ENCODE data around the gene PAM.
"Not testable (repeated sequence)": the region's sequence is repeated elsewhere in the genome, so short reads cannot be mapped to it uniquely, and the experiment has no call there.

Gene PAM

GRCh38 chr5:102754767-102755431, at the start of gene PAM:
Gene PAM, plus strand, starts transcription at chr5:102755305. Its CDS starts 110,891 bp downstream, at chr5:102866196.
- DNase-seq = peak; percentile 63

DNA sequence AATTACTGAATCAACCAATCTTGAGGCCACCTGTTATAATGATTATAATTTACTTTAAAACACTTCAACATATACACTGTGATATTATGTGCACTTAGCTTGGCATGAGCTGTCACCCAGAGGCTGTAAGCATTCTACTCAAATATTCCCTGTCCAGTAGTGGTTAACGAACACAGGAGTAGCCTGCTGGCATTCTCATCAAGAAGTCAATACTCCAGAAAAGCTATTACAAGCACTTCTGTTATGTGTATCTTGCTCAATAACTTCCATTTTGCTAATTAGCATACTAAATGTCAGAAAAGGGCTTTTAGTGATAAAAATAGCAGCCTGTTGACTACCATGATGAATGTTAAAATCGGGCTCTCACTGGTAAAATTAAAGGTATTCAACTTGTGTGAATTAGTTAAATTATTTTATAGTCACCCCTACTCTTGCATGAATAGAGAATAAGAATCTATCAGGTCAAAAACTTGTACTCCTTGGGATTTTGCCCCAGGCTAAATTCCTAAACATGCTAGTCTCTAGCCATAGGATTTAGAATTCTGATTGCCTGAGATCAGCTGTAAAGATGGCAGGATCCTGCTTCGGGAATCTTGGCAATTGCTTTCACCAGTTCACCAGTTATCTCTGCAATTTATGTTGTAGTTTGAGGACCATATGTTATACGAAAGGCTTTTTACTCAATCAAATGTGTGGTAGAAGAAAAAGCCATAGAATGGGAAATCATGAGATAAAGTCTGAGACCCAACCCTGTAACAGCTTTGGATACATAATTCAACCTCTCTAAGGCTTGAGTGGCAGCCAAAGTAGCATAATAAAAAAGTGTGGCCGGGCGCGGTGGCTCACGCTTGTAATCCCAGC, 43.4 kb upstream of the PAM start:
- peak; percentile 7 for DNase-seq

- no peak for DNase-seq
Measured at GRCh38 chr5:102713278-102713677, 41.8 kb upstream of the PAM start.

GRCh38 chr5:102713682-102714231, 41.3 kb upstream of the PAM start:
- no peak for DNase-seq

- DNase-seq = peak; percentile 19
Measured at GRCh38 chr5:102715082-102715807, 39.9 kb upstream of the PAM start.

DNA sequence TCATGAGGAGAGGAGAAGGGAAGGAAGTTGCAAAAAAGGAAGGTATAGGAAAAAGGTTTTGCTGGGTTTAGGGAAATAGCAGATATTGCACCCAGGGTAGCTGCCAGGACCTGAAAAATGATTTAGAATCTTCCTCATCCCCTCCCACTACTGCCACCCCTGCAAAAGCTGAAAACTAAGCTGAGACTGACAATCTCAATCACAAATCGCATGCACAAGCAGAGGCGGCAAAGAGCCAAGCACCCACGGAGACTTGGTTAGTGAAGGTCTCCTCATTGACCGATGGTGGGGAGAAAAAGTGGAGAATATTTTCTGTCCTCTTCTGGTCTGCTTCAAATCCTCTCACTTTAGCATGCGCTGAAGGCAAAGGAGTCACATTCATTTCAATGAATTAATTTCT, 39.1 kb upstream of the PAM start:
- no peak for DNase-seq

DNA sequence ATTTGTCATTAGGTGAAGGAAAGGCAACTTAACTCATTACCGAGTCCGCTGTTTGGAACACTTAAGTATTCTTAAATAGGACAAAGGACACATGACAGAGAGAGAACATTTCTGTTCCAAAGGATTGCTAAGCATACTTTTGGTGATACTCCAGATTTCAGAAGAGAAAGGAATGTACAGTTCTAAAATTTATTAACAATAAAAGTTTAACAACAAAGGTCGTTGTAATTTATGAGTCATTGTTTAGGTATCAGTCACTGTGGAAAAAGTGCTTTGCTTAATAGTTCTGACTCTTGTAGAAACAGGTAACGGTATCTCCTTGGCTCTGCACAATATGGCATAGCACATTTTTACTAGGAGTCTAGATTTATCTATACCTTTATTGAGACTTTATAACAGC, 36.3 kb upstream of the PAM start:
- DNase-seq = no peak

- DNase-seq = no peak
Measured at GRCh38 chr5:102719886-102720285, 35.2 kb upstream of the PAM start.

- DNase-seq = no peak
Measured at GRCh38 chr5:102720969-102721368, 34.1 kb upstream of the PAM start.

- no peak for DNase-seq
Measured at GRCh38 chr5:102722931-102723330, 32.2 kb upstream of the PAM start.

GRCh38 chr5:102731693-102732092, 23.4 kb upstream of the PAM start:
- DNase-seq = no peak

- DNase-seq = no peak
Measured at GRCh38 chr5:102733534-102733933, 21.6 kb upstream of the PAM start.

- no peak for DNase-seq
Measured at GRCh38 chr5:102737161-102737560, 17.9 kb upstream of the PAM start.

DNA sequence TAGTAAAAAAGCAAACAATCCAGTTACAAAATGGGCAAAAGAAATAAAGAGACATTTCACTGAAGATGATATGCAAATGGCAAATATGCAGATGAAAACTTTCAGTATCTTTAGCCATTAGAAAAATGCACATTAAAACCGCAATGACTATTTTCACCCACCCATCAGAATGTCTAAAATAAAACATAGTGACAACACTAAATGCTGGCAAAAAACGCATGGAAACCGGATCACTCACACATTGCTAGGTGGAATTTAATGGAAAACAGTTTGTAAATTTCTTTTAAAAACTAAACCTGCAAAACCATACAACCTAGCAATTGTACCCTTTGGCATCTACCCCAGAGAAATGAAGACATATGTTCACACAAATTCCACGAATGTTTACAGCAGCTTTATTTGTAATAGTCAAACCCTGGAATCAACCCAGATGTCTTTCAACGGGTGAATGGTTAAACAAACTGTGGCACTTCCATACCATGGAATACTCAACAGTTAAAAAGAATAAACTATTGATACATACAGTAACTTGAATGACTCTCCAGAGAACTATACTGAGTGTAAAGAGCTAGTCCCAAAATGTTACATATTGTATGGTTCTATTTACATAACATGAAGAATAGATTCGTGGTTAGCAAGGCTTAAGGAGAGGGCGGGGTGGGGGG, 17.2 kb upstream of the PAM start:
- DNase-seq = no peak

DNA sequence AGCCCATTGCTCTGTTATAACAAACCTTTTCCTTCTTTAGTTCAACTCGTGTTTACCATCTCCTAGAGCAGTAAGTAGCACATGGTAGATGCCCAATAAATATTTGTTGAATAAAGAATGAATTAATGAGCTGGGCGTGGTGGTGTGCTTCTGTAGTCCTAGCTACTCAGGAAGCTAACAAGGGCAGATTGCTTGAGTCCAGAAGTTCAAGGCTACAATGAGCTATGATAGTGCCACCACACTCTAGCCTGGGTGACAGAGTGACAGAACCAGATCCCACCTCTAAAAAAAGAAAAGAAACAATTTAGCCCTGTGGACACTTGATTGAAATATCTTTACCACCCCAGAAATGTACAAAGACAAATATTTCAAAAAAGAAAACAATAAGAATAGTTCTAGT, 14.6 kb upstream of the PAM start:
- DNase-seq = no peak

GRCh38 chr5:102742215-102742614, 12.9 kb upstream of the PAM start:
- DNase-seq = no peak

DNA sequence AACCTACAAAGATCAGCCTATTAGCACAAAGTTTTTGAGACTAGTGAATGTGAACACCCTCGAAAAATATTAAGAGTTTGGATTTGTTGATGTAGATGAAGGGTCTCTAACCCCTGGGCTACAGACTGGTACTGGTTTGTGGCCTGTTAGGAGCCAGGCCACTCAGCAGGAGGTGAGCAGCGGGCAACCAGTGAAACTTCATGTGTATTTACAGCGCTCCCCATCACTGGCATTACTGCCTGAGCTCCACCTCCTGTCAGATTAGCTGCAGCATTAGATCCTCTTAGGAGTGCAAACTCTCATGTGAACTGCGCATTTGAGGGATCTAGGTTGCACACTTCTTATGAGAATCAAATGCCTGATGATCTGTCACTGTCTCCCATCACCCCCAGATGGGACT, 11.2 kb upstream of the PAM start:
- DNase-seq = no peak

DNA sequence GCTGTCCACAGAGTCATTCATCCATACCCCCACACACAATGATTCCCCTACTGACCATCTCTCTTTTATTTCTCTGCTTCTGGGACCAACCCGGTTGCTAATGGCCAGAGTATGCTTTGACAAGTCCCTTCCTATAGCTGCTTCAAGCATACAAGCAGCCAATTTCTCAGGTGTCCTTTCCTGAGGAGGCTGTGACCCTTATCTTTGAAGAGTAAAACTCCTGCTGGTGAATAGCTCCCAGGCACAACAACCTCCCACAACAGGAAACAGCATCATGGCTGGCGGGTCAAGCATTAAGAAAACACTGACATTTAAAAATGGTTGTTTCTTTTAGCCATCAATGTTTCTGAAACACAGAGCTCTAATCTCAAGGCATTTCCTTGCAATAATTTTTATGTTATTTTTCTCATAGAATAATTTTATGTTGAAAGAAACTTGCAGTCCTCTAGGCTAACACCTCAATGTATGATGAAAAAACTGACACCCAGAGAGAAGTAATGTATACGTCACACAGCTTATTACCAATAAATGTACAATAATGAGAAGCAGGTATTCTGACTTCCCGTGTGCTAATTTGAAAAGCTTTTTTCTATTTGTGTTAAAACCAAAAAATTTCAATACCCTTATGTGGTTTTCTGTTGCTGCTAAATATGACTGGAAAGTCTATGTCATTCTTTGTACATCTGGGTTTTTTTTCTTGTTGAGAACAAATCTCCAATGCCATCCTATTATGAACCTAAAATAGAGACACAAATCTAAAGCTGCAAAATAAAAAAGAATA, 7.5 kb upstream of the PAM start:
- DNase-seq = no peak

DNA sequence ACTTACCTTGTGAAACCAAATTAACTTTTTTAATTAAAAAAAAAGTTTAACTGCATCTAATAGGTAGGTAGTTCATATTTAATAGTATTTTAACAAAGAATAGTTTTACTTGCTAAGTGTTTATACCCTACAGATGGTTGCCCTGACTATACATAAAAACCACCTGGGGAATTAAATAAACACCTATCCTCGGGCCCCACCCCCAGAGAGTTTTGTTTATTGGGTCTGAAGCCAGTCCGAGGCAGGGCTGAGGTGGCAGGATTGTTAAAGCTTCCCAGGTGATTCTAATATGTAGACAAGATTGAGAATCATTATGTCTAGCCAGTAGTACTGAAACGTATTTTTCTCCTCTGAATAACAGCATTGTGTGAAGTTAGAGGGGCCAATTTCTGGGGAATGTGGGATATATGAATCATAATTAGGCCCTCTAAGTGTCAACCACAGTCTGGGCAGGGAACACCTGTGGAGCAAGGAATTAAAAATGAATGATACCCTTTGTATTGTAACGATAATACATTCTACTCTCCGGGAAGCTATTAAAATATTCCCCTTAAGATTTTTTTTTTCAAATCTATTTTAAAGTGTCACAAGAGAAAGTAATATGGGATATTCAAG, 5.6 kb upstream of the PAM start:
- DNase-seq = no peak

- no peak for DNase-seq
Measured at GRCh38 chr5:102750151-102750834, 4.8 kb upstream of the PAM start.

DNA sequence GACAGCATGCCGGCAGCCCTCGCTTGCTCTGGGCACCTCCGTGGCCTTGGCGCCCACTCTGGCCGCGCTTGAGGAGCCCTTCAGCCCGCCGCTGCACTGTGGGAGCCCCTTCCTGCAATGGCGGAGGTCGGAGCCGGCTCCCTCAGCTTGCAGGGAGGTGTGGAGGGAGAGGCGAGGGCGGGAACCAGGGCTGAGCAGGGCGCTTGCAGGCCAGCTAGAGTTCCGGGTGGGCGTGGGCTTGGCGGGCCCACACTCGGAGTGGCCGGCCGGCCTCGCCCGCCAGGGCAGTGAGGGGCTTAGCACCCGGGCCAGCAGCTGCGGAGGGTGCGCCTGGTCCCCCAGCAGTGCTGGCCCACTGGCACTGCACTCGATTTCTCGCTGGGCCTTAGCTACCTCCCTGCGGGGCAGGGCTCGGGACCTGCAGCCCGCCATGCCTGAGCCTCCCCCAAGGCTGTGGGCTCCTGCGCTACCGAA, 3.2 kb upstream of the PAM start:
- not testable (repeated sequence) for DNase-seq
